Endothelial cell of umbilical vein (primary cell): ENCODE data around the gene GALNT9. TPM values are rescaled to one million over a fixed set of nuclear protein-coding genes. Genes with fewer than 3 reads are reported as not detected.

ENCODE experiments used
- BruUV-seq: library from RNA; stranded (reverse); fragments of 400-500 nt; replicated peaks from 2 replicates; lab custom pipeline; 2021; lab: Mats Ljungman, UMichigan
- CTCF ChIA-PET: fragments of 300-600, 350-600 bp; sonication (Branson Sonifier 250); formaldehyde crosslinking; loops from one replicate; lab custom pipeline; 2021; ENCODE audit warnings: antibody characterized with exemption, inconsistent platforms; lab: Charles Lee
- POLR2A ChIA-PET: fragments of 300-600, 350-600 bp; sonication (Branson Sonifier 250); formaldehyde crosslinking; loops from one replicate; lab custom pipeline; 2021; ENCODE audit warnings: antibody characterized with exemption, inconsistent platforms; lab: Charles Lee
- DNase-seq: peaks from one replicate; pipeline ENCODE4 v3.0.0-alpha.2; 2011; ENCODE audit warnings: low read depth, low spot score
- FAIRE-seq: peaks from 2 replicates; lab custom pipeline; 2011; peaks lifted over from hg19 to GRCh38; lab: Jason Lieb, UNC
- H2AFZ ChIP-seq: 2 replicates; pipeline ENCODE4 v1.6.0; 2012; ENCODE audit warnings: low read depth, low read length, control low read depth, inconsistent platforms
- H3K27ac ChIP-seq: 2 replicates; pipeline ENCODE4 v1.5.1; 2011; ENCODE audit warnings: low read depth, mild to moderate bottlenecking, control low read depth, low read length, moderate library complexity; ENCODE audit not compliant: insufficient read depth
- H3K27me3 ChIP-seq, 2 experiments: 2 replicates each; pipeline versions ENCODE4 v1.6.0 to v1.6.1; 2011; ENCODE audit warnings: low read length in 2 of 2, mixed read lengths in 1 of 2; ENCODE audit not compliant: control insufficient read depth in 2 of 2, insufficient read depth in 2 of 2
- H3K36me3 ChIP-seq, 2 experiments: 2 replicates in 1 of 2; 3 replicates in 1 of 2; pipeline ENCODE4 v1.5.1; 2011; ENCODE audit warnings: low read length in 2 of 2, mild to moderate bottlenecking in 1 of 2, moderate library complexity in 1 of 2; ENCODE audit not compliant: control insufficient read depth in 2 of 2, insufficient read depth in 2 of 2; ENCODE audit errors: extremely low read depth in 1 of 2
- H3K4me1 ChIP-seq: 3 replicates; pipeline ENCODE4 v1.5.1; 2011; ENCODE audit warnings: mild to moderate bottlenecking, low read length; ENCODE audit not compliant: control insufficient read depth, insufficient read depth; ENCODE audit errors: extremely low read depth
- H3K4me2 ChIP-seq: 2 replicates; pipeline ENCODE4 v1.6.1; 2011; ENCODE audit warnings: low read length, control low read depth, mixed read lengths; ENCODE audit not compliant: insufficient read depth
- H3K4me3 ChIP-seq, 3 experiments: fragments of 200-600 bp in 1 of 3; sonication (generic), shearing (Covaris generic) in 1 of 3; replicated peaks in 1 of 3; 2 replicates each; pipeline ENCODE4 v1.5.1; 2011 to 2016; ENCODE audit warnings: control low read depth in 3 of 3, low read length in 3 of 3, mild to moderate bottlenecking in 2 of 3, inconsistent platforms in 1 of 3, low read depth in 1 of 3, moderate library complexity in 1 of 3; ENCODE audit not compliant: insufficient read depth in 1 of 3
- H3K79me2 ChIP-seq: 2 replicates; pipeline ENCODE4 v1.6.0; 2012; ENCODE audit warnings: low read length, inconsistent platforms; ENCODE audit not compliant: control insufficient read depth, insufficient read depth
- H3K9ac ChIP-seq: replicated peaks from 2 replicates; pipeline ENCODE3; 2011; ENCODE audit warnings: low read length, control low read depth; ENCODE audit not compliant: insufficient read depth; ENCODE audit errors: extremely low read depth
- H3K9me1 ChIP-seq: replicated peaks from 3 replicates; pipeline ENCODE4 v1.6.0; 2011; ENCODE audit warnings: mild to moderate bottlenecking, low read length; ENCODE audit not compliant: control insufficient read depth, insufficient read depth; ENCODE audit errors: extremely low read depth
- H3K9me3 ChIP-seq: replicated peaks from 2 replicates; pipeline ENCODE4 v1.5.1; 2012; ENCODE audit warnings: low read length, inconsistent platforms; ENCODE audit not compliant: control insufficient read depth, insufficient read depth
- H4K20me1 ChIP-seq: replicated peaks from 2 replicates; pipeline ENCODE3; 2011; ENCODE audit warnings: mild to moderate bottlenecking, low read length; ENCODE audit not compliant: control insufficient read depth, insufficient read depth; ENCODE audit errors: extremely low read depth
- CTCF ChIP-seq, 2 donors: IDR thresholded peaks; 1 replicate in 1 of 2; 2 replicates in 1 of 2; pipeline ENCODE4 v1.5.1; 2011; ENCODE audit warnings: low read length in 2 of 2, mild to moderate bottlenecking in 2 of 2, moderate library complexity in 2 of 2, control low read depth in 1 of 2, inconsistent platforms in 1 of 2, low read depth in 1 of 2; ENCODE audit not compliant: insufficient read depth in 1 of 2; ENCODE audit errors: extremely low read depth in 1 of 2
- EZH2 ChIP-seq: IDR thresholded peaks from 2 replicates; pipeline ENCODE4 v1.6.1; 2012; ENCODE audit warnings: borderline replicate concordance, low read depth, mild to moderate bottlenecking, moderate library complexity, low read length, inconsistent platforms; ENCODE audit not compliant: severe bottlenecking
- GATA2 ChIP-seq: IDR thresholded peaks from 2 replicates; pipeline ENCODE4 v1.7.0; 2011; ENCODE audit warnings: low read depth, mild to moderate bottlenecking, moderate library complexity, mixed read lengths, low read length; ENCODE audit not compliant: insufficient read length, insufficient read depth
- dilution Hi-C: fragments of 300-500 bp; cut with MboI; formaldehyde crosslinking; loops from one replicate; pipeline ENCODE4 v1.15.0; 2019; ENCODE audit warnings: low sequenced_read_pairs; ENCODE audit not compliant: extremely low pct_ligation_motif_present
- intact Hi-C: fragments of 100-400 bp; cut with micrococcal nuclease; formaldehyde crosslinking; loops from one replicate; pipeline ENCODE4 v1.10.0; 2022
- polyA plus RNA-seq, 4 experiments: library from polyadenylated mRNA; depleted of rRNA in 3 of 4; stranded (reverse) in 3 of 4; unstranded in 1 of 4; fragments of >200 nt; gene quantifications; 2 replicates each; pipeline versions ENCODE4 v1.2.1 to v1.2.3, GENCODE V29; 2011 to 2012; ENCODE audit warnings: missing spikeins in 1 of 4
- total RNA-seq: library from RNA; stranded (reverse); gene quantifications from 2 replicates; pipeline ENCODE4 v1.2.3, GENCODE V29; 2021

GALNT9 gene
- total and polyA plus RNA-seq, 2 donors (not counting 3 experiments of a cell fraction or from before 2014, with no cell fraction given) = 0.14 to 0.73 TPM

GRCh38 chr12:132163911-132164288 is 165.5 kb downstream of the GALNT9 start:
- no peaks in the 10 kb centered on the region for H3K4me1 ChIP-seq
- H3K4me3 ChIP-seq = no peak overlapping the region
- POLR2A ChIA-PET = no interaction called here
- CTCF ChIA-PET = interaction anchor here (2.1 kb wide), 1 partner anchor 10 kb away, joined by 11 read pairs; no protein-coding TSS in a partner anchor
- H3K79me2 ChIP-seq = no peaks in the 10 kb centered on the region
- H4K20me1 ChIP-seq = no peaks in the 10 kb centered on the region
- H3K4me2 ChIP-seq = no peak overlapping the region
- dilution Hi-C loops (no loop called here), intact Hi-C loops (no loop called here)
- H3K27ac ChIP-seq = no peak overlapping the region
- no peak overlapping the region for H2AFZ ChIP-seq
- H3K9me3 ChIP-seq = no peaks in the 10 kb centered on the region
- no peaks in the 10 kb centered on the region for H3K27me3 ChIP-seq
- H3K9ac ChIP-seq = no peak overlapping the region
- H3K9me1 ChIP-seq = no peaks in the 10 kb centered on the region
- no peaks in the 10 kb centered on the region for H3K36me3 ChIP-seq
- DNase-seq (no peak), FAIRE-seq (no peak)
- no TSS peak for BruUV-seq
- TF ChIP-seq CTCF (IDR thresholded peaks at IDR 0.05; ENCODE audit: extremely low read depth in 1 of 2, insufficient read depth in 1 of 2, low read depth in 1 of 2, low read length in 2 of 2) (peak; percentile 8 to 11), GATA2 (no peak)

DNA sequence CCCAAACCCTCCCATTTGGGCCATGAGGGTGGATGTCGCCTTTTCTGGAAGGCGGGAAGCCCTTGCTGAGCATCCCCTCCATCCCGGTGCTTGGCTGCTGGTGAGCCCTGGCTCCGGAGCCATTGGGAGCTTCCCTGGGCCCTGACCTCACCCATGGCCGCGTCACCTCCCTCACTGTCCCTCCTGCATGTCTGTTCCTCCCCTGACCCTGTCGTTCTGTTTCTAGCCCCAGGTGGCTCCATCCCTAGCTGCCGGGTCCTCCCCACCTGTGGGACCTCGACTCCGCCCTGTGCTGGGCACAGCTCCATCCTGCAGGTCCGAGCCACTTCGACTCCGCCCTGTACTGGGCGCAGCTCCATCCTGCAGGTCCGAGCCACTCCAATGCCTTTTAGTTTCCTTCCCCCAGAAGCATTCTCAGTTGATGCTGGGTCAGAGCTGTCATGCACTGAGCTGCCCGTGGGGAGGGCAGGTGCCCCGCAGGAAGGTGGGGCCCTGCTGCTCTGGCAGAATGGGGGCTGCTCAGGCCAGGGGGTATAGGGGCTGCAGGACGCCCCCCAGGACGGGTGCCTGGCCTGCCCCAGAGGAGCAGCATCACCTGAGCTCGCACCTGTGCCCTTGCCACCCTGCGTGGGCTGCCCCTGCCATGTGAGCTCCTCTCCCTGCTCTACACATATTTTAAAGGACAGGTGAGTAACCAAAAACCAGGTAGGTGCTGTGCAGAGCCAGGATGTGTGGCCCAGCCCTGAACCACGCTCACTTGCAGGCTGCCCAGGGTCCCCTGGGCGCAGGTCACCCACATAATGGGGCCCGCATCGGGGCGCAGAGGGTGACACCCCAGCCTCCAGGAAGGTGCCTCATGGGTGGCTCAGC is 166.1 kb downstream of the GALNT9 start:
- no peak for DNase-seq
- Histone ChIP-seq H3K4me2 (no peak overlapping the region), H3K4me1 (no peaks in the 10 kb centered on the region), H3K27ac (no peak overlapping the region), H4K20me1 (no peaks in the 10 kb centered on the region), H2AFZ (no peak overlapping the region), H3K9me3 (no peaks in the 10 kb centered on the region), H3K4me3 (no peak overlapping the region), H3K27me3 (no peaks in the 10 kb centered on the region), H3K9ac (no peak overlapping the region), H3K36me3 (no peaks in the 10 kb centered on the region), H3K79me2 (no peaks in the 10 kb centered on the region), H3K9me1 (no peaks in the 10 kb centered on the region)
- no peak for FAIRE-seq
- BruUV-seq = no TSS peak
- POLR2A ChIA-PET = no interaction called here
- no peak for TF ChIP-seq EZH2
- CTCF ChIA-PET = interaction anchor here (1.0 to 2.1 kb wide), 2 partner anchors 9 to 251 kb away, joined by 4 to 11 read pairs; no protein-coding TSS in a partner anchor
- intact Hi-C loops = no loop called here
- dilution Hi-C loops = no loop called here
